Spleen (tissue), 11 donors: Measurements from ENCODE around the gene ATG9A. TPM values are rescaled to one million over a fixed set of nuclear protein-coding genes. Genes with fewer than 3 reads are reported as not detected.

Experiments used
- DNase-seq: peaks from one replicate; pipeline ENCODE4 v3.0.0-alpha.2; 2020
- H3K27ac ChIP-seq, 8 donors: fragments of 200-600 bp; sonication (generic) in 7 of 8; 1 replicate in 4 of 8; 2 replicates in 4 of 8; pipeline versions ENCODE4 v1.5.0 to v1.8.0; 2016 to 2021; ENCODE audit warnings: inconsistent platforms in 4 of 8, mild to moderate bottlenecking in 4 of 8, moderate library complexity in 1 of 8
- H3K27me3 ChIP-seq, 7 donors: fragments of 200-600 bp; sonication (generic) in 6 of 7; replicated peaks in 1 of 7; 1 replicate in 4 of 7; 2 replicates in 3 of 7; pipeline versions ENCODE4 v1.5.0 to v1.8.0; 2016 to 2021; ENCODE audit warnings: inconsistent platforms in 3 of 7, mild to moderate bottlenecking in 1 of 7
- H3K36me3 ChIP-seq, 6 donors: fragments of 200-600 bp; sonication (generic) in 5 of 6; 1 replicate in 4 of 6; 2 replicates in 2 of 6; pipeline versions ENCODE4 v1.5.0 to v1.8.0; 2016 to 2021; ENCODE audit warnings: inconsistent platforms in 2 of 6
- H3K4me1 ChIP-seq, 6 donors: fragments of 200-600 bp; sonication (generic) in 5 of 6; 1 replicate in 3 of 6; 2 replicates in 3 of 6; pipeline versions ENCODE4 v1.5.0 to v1.8.0; 2016 to 2021; ENCODE audit warnings: inconsistent platforms in 3 of 6
- H3K4me3 ChIP-seq, 8 donors: fragments of 200-600 bp; sonication (generic) in 7 of 8; 1 replicate in 4 of 8; 2 replicates in 4 of 8; pipeline versions ENCODE4 v1.5.0 to v1.8.0; 2016 to 2021; ENCODE audit warnings: inconsistent platforms in 4 of 8, mild to moderate bottlenecking in 4 of 8, moderate library complexity in 2 of 8
- H3K9me3 ChIP-seq, 8 donors: fragments of 200-600 bp; sonication (generic) in 7 of 8; 1 replicate in 4 of 8; 2 replicates in 4 of 8; pipeline versions ENCODE4 v1.5.0 to v1.8.0; 2016 to 2021; ENCODE audit warnings: inconsistent platforms in 4 of 8
- CTCF ChIP-seq, 11 experiments: fragments of 200-600 bp in 7 of 11; fragments of 450-650 bp in 4 of 11; sonication (generic) in 4 of 11; IDR thresholded peaks in 8 of 11; conservative IDR thresholded peaks in 3 of 11; 1 replicate in 7 of 11; 2 replicates in 4 of 11; pipeline versions ENCODE4 v1.4.0 to v1.8.0; 2016 to 2021; ENCODE audit warnings: antibody characterized with exemption in 11 of 11, inconsistent platforms in 4 of 11, mild to moderate bottlenecking in 1 of 11
- POLR2A ChIP-seq, 3 donors: fragments of 450-650 bp; IDR thresholded peaks; one replicate each; pipeline ENCODE4 v1.5.1; 2017; ENCODE audit warnings: antibody characterized with exemption in 3 of 3, mild to moderate bottlenecking in 1 of 3
- POLR2AphosphoS5 ChIP-seq, 3 donors: sonication (generic); formaldehyde crosslinking; IDR thresholded peaks; one replicate each; pipeline ENCODE4 v1.5.1; 2017; ENCODE audit warnings: antibody characterized with exemption in 3 of 3
- WGBS, 5 donors: extraction: QIAGEN DNeasy Blood & Tissue Kit in 3 of 5; methylation state at CpG; one replicate each; pipeline versions ENCODE4 v1.1.5 to v1.1.7; 2013 to 2018; 5-methylcytosine and 5-hydroxymethylcytosine counted together
- intact Hi-C: fragments of 100-400 bp; cut with DNase I; formaldehyde crosslinking; loops from one replicate; pipeline ENCODE4 v1.15.0; 2023; ENCODE audit warnings: low total_unique reads
- polyA plus RNA-seq, 3 donors: library from polyadenylated mRNA; stranded (reverse); fragments of 200-250 nt; gene quantifications; one replicate each; pipeline ENCODE4 v1.2.1, GENCODE V29; 2013
- total RNA-seq, 7 donors: library from RNA; depleted of rRNA in 3 of 7; stranded (reverse); fragments of >200 nt in 3 of 7; fragmentation: NEBNext Ultra II Directional in 4 of 7; extraction: Animal tissue kit (Norgen Biotek cat#: 25700) in 4 of 7; gene quantifications; one replicate each; pipeline versions ENCODE4 v1.1.0 to v1.2.1, GENCODE V29; 2016 to 2021
- donor health status: healthy with polysubstance abuse.
- donor health status: DM: no; HTN: no; CAD: no; lungs with moderate emphysema.
- donor health status: DM: no; HTN: no; CAD: no.
- donor health status: Bipolar disorder and iron deficiency.
- donor health status: healthy.
- donor health status: DM: no; HTN: no; CAD: no.
- donor health status: DM: yes; HTN: yes; CAD: no.

ATG9A gene
- total and polyA plus RNA-seq, 10 donors = 9.4 to 68.2 (median 44.8) TPM

- H3K27ac ChIP-seq = no peak overlapping the region
- peaks cover 0 to 20% (median 0%) of the 10 kb centered on the region in 7 donors for H3K27me3 ChIP-seq
- H3K4me3 ChIP-seq = no peak overlapping the region
- DNase-seq = peak; percentile 22
- intact Hi-C loops = no loop called here
- TF ChIP-seq POLR2AphosphoS5 (IDR thresholded peaks at IDR 0.05) (no peak), POLR2A (IDR thresholded peaks at IDR 0.05) (no peak), CTCF (IDR thresholded peaks at IDR 0.05 in 8 of 11, conservative IDR thresholded peaks at IDR 0.05 in 3 of 11) (no peak)
- H3K4me1 ChIP-seq = no peaks in the 10 kb centered on the region
- H3K9me3 ChIP-seq = no peaks in the 10 kb centered on the region
- WGBS, 5 donors = 84 to 88% (median 86%) methylated on average over 12 of the region's 12 CpGs
- H3K36me3 ChIP-seq = no peaks in the 10 kb centered on the region
Measured at GRCh38 chr2:219199470-219200211, 29.8 kb downstream of the ATG9A start.

- H3K4me3 ChIP-seq = no peak overlapping the region
- H3K27me3 ChIP-seq = peaks cover 0 to 20% (median 0%) of the 10 kb centered on the region in 7 donors
- H3K4me1 ChIP-seq = no peaks in the 10 kb centered on the region
- no peaks in the 10 kb centered on the region for H3K36me3 ChIP-seq
- no peaks in the 10 kb centered on the region for H3K9me3 ChIP-seq
- intact Hi-C loops = no loop called here
- DNase-seq = no peak
- TF ChIP-seq CTCF (IDR thresholded peaks at IDR 0.05 in 8 of 11, conservative IDR thresholded peaks at IDR 0.05 in 3 of 11) = no peak
- no peak for TF ChIP-seq POLR2A (IDR thresholded peaks at IDR 0.05)
- TF ChIP-seq POLR2AphosphoS5 (IDR thresholded peaks at IDR 0.05) = no peak
- 82 to 90% (median 85%) methylated on average over 5 of the region's 5 CpGs for WGBS, 5 donors
- no peak overlapping the region for H3K27ac ChIP-seq
Measured at GRCh38 chr2:219198974-219199373, 30.5 kb downstream of the ATG9A start.

- Histone ChIP-seq H3K9me3 (no peaks in the 10 kb centered on the region), H3K4me3 (no peak overlapping the region), H3K27me3 (peaks cover 0 to 20% (median 0%) of the 10 kb centered on the region in 7 donors), H3K27ac (no peak overlapping the region), H3K4me1 (no peaks in the 10 kb centered on the region), H3K36me3 (no peaks in the 10 kb centered on the region)
- TF ChIP-seq POLR2AphosphoS5 (IDR thresholded peaks at IDR 0.05) (no peak), CTCF (IDR thresholded peaks at IDR 0.05 in 8 of 11, conservative IDR thresholded peaks at IDR 0.05 in 3 of 11) (no peak), POLR2A (IDR thresholded peaks at IDR 0.05) (no peak)
- intact Hi-C loops = no loop called here
- WGBS, 5 donors = 77 to 100% (median 92%) methylated on average over 1 of the region's 1 CpG
- DNase-seq = no peak
Measured at GRCh38 chr2:219197388-219197787, 32.0 kb downstream of the ATG9A start.

- H3K27ac ChIP-seq = peak overlapping the region in 2 of 8 donors; percentile 19 to 22
- intact Hi-C loops = no loop called here
- peaks cover 0 to 13% (median 7%) of the 10 kb centered on the region in 6 donors for H3K4me1 ChIP-seq
- no peak overlapping the region for H3K4me3 ChIP-seq
- H3K9me3 ChIP-seq = no peaks in the 10 kb centered on the region
- H3K27me3 ChIP-seq = no peaks in the 10 kb centered on the region
- WGBS, 5 donors = 73 to 85% (median 81%) methylated on average over 7 of the region's 7 CpGs
- DNase-seq = no peak
- peaks cover 0 to 48% (median 31%) of the 10 kb centered on the region in 6 donors for H3K36me3 ChIP-seq
- TF ChIP-seq POLR2A (IDR thresholded peaks at IDR 0.05) (no peak), POLR2AphosphoS5 (IDR thresholded peaks at IDR 0.05) (peak in 1 of 3 donors; percentile 31)
Measured at GRCh38 chr2:219186754-219187456, 42.5 kb downstream of the ATG9A start.
